HG02885 (cell line): Measurements from ENCODE around the gene COL5A3.
"Not testable (repeated sequence)": the region's sequence is repeated elsewhere in the genome, so short reads cannot be mapped to it uniquely, and the experiment has no call there.

Source experiments
- ATAC-seq: cut with Tn5 transposase; IDR thresholded peaks from one replicate; pipeline ENCODE4 v1.9.1; 2021; ENCODE audit warnings: mild to moderate bottlenecking; ENCODE audit not compliant: unreplicated experiment, poor library complexity

COL5A3 gene

GRCh38 chr19:9941671-9942070 is 68.6 kb downstream of the COL5A3 start:
- no peak for ATAC-seq

- no peak for ATAC-seq
Measured at GRCh38 chr19:9941231-9941630, 69.1 kb downstream of the COL5A3 start.

GRCh38 chr19:9940778-9941177 is 69.5 kb downstream of the COL5A3 start:
- ATAC-seq: no peak

- ATAC-seq: no peak
Measured at GRCh38 chr19:9939301-9939913, 70.9 kb downstream of the COL5A3 start.

GRCh38 chr19:9937001-9937411 is 73.3 kb downstream of the COL5A3 start:
- no peak for ATAC-seq

- no peak for ATAC-seq
Measured at GRCh38 chr19:9936326-9937000, 73.8 kb downstream of the COL5A3 start, which contains the start of gene OLFM2. TSS of gene OLFM2 (minus strand) at chr19:9936515. CDS start at chr19:9936366, 149 bp downstream.

- no peak for ATAC-seq
Measured at GRCh38 chr19:9935506-9936325, 74.6 kb downstream of the COL5A3 start.

- ATAC-seq: no peak
Measured at GRCh38 chr19:9934132-9934950, 76.0 kb downstream of the COL5A3 start.

GRCh38 chr19:9932835-9933234 is 77.5 kb downstream of the COL5A3 start:
- no peak for ATAC-seq

GRCh38 chr19:9931629-9932028 is 78.7 kb downstream of the COL5A3 start:
- no peak for ATAC-seq

GRCh38 chr19:9923440-9923839 is 86.9 kb downstream of the COL5A3 start:
- ATAC-seq: no peak

GRCh38 chr19:9922782-9923379 is 87.4 kb downstream of the COL5A3 start:
- not testable (repeated sequence) for ATAC-seq

GRCh38 chr19:9917321-9917720 is 93.0 kb downstream of the COL5A3 start:
- ATAC-seq: no peak

- no peak for ATAC-seq
Measured at GRCh38 chr19:9916719-9917118, 93.6 kb downstream of the COL5A3 start.

- ATAC-seq: peak; percentile 59
Measured at GRCh38 chr19:9914315-9915207, 95.7 kb downstream of the COL5A3 start.

- ATAC-seq: no peak
Measured at GRCh38 chr19:9914001-9914314, 96.3 kb downstream of the COL5A3 start.

- ATAC-seq: no peak
Measured at GRCh38 chr19:9913237-9914000, 96.9 kb downstream of the COL5A3 start.

- ATAC-seq: no peak
Measured at GRCh38 chr19:9912551-9913236, 97.6 kb downstream of the COL5A3 start.
